ENCODE results near the gene LEP. TPM values are rescaled to one million over a fixed set of nuclear protein-coding genes. Genes with fewer than 3 reads are reported as not detected.

Gene LEP
- total and polyA plus RNA-seq, 9 of the 15 experiments (the other 6 are each of a cell fraction or from before 2014, with no cell fraction given) = not detected

- no TSS peak for BruUV-seq (replicated peaks)
- TF ChIP-seq MXD1 (CRISPR knock-in tag; IDR thresholded peaks at IDR 0.05; ENCODE audit: borderline replicate concordance, poor library complexity, severe bottlenecking) (no peak), VEZF1 (CRISPR knock-in tag; IDR thresholded peaks at IDR 0.05) (no peak), SIN3B (IDR thresholded peaks at IDR 0.05; ENCODE audit: low read depth) (no peak), FOXO4 (CRISPR knock-in tag; IDR thresholded peaks at IDR 0.05) (no peak), CREB5 (CRISPR knock-in tag; IDR thresholded peaks at IDR 0.05) (no peak)
- 4% methylated on average over 4 of the region's 4 CpGs for WGBS (ENCODE audit: insufficient coverage, low coverage, missing lambda C conversion rate)
- no peak for DNase-seq (ENCODE audit: extremely low read depth in 1 of 4, low spot score in 3 of 4)
- Histone ChIP-seq H3K9me3 (replicated peaks; ENCODE audit: control insufficient read depth, insufficient read depth, low read depth, low read length) (peaks cover 7% of the 10 kb centered on the region), H2AFZ (ENCODE audit: low read depth, low read length) (no peak overlapping the region), H3K9ac (ENCODE audit: insufficient read depth in 1 of 2, low read depth in 2 of 2, low read length in 2 of 2) (no peak overlapping the region), H4K20me1 (replicated peaks; ENCODE audit: control insufficient read depth, insufficient read depth, low read length) (no peaks in the 10 kb centered on the region), H3K4me1 (replicated peaks in 1 of 2; ENCODE audit: control insufficient read depth in 2 of 2, insufficient read depth in 2 of 2, low read length in 2 of 2) (no peaks in the 10 kb centered on the region), H3K27me3 (ENCODE audit: control insufficient read depth in 2 of 2, insufficient read depth in 2 of 2, low read length in 2 of 2) (peaks cover 15 to 32% of the 10 kb centered on the region in 2 experiments; a peak in 4 of 5 replicates), H3K36me3 (ENCODE audit: control insufficient read depth, insufficient read depth, low read length) (no peaks in the 10 kb centered on the region), H3K79me2 (ENCODE audit: control insufficient read depth, insufficient read depth, low read length) (no peaks in the 10 kb centered on the region), H3K27ac (ENCODE audit: extremely low read depth, low read depth, low read length) (no peak overlapping the region), H3K9me1 (ENCODE audit: control insufficient read depth, insufficient read depth, low read length) (no peaks in the 10 kb centered on the region), H3K4me2 (ENCODE audit: insufficient read depth, low read length) (no peak overlapping the region), H3K4me3 (no peak overlapping the region)
- ATAC-seq = no peak
- POLR2A ChIA-PET = interaction anchor here (0.7 kb wide), 2 partner anchors 9 to 15 kb away, joined by 3 to 5 read pairs; no protein-coding TSS in a partner anchor
- no peak for FAIRE-seq
- CTCF ChIA-PET (ENCODE audit: low intra/inter-chr PET ratio) = no interaction called here
- in situ Hi-C loops (cut with MboI) (no loop called here), intact Hi-C loops (cut with micrococcal nuclease) (no loop called here)
These were observed 40.7 kb downstream of the LEP start for GRCh38 chr7:128281605-128282380.
